HepG2 (cell line): ENCODE measurements around the gene P3R3URF. TPM values are rescaled to one million over a fixed set of nuclear protein-coding genes. Genes with fewer than 3 reads are reported as not detected.
A peak's percentile ranks its signal among the peaks of the same experiment; 100 is the strongest.

Experiments
- ATAC-seq: fragments of 200-7000 bp; cut with Tn5 transposase; 3 replicates; pipeline ENCODE4 v1.9.1; 2020; ENCODE audit warnings: mild to moderate bottlenecking, moderate library complexity
- BruUV-seq: library from RNA; stranded (reverse); fragments of 400-500 nt; replicated peaks from 2 replicates; lab custom pipeline; 2021; lab: Mats Ljungman, UMichigan
- CTCF ChIA-PET: fragments of 300-600 bp; formaldehyde crosslinking; extraction: SDS; loops from one replicate; lab custom pipeline; 2021; ENCODE audit warnings: low total read pairs, inconsistent platforms, low intra/inter-chr PET ratio; lab: Yijun Ruan, JAX
- POLR2A ChIA-PET: fragments of 350-600 bp; sonication (Branson Sonifier 250); formaldehyde crosslinking; loops from one replicate; lab custom pipeline; 2020; ENCODE audit warnings: antibody characterized with exemption, inconsistent platforms; lab: Yijun Ruan, JAX
- DNase-seq: peaks from one replicate; pipeline ENCODE4 v3.0.0-alpha.2; 2015; ENCODE audit warnings: low spot score
- FAIRE-seq: peaks from 3 replicates; lab custom pipeline; 2011; peaks lifted over from hg19 to GRCh38; lab: Jason Lieb, UNC
- H2AFZ ChIP-seq: one replicate; pipeline ENCODE4 v1.6.1; 2011; ENCODE audit warnings: low read length, inconsistent platforms
- H3K27ac ChIP-seq: fragments of 300-600 bp; 3 replicates; pipeline ENCODE4 v1.8.0; 2011; ENCODE audit warnings: mixed run types, mild to moderate bottlenecking, mixed read lengths, low read length, inconsistent platforms; ENCODE audit not compliant: insufficient read depth; ENCODE audit errors: extremely low read length
- H3K27me3 ChIP-seq, 2 experiments: fragments of 200-600 bp in 1 of 2; 2 replicates in 1 of 2; 3 replicates in 1 of 2; pipeline versions ENCODE4 v1.6.0 to v1.8.0; 2011; ENCODE audit warnings: low read length in 2 of 2, mild to moderate bottlenecking in 2 of 2, moderate library complexity in 2 of 2, inconsistent platforms in 1 of 2; ENCODE audit not compliant: insufficient read depth in 2 of 2, control insufficient read depth in 1 of 2
- H3K36me3 ChIP-seq, 2 experiments: fragments of 200-600 bp in 1 of 2; replicated peaks in 1 of 2; 2 replicates in 1 of 2; 3 replicates in 1 of 2; pipeline versions ENCODE4 v1.5.1 to v1.8.0; 2011; ENCODE audit warnings: low read length in 2 of 2, inconsistent platforms in 1 of 2; ENCODE audit not compliant: insufficient read depth in 2 of 2, control insufficient read depth in 1 of 2
- H3K4me1 ChIP-seq: 2 replicates; pipeline ENCODE4 v1.5.1; 2012; ENCODE audit warnings: low read length, inconsistent platforms; ENCODE audit not compliant: insufficient read depth
- H3K4me2 ChIP-seq: 2 replicates; pipeline ENCODE4 v1.6.0; 2011; ENCODE audit warnings: low read depth, low read length, inconsistent platforms
- H3K4me3 ChIP-seq, 3 experiments: fragments of 200-600 bp in 1 of 3; sonication (generic), shearing (Covaris generic) in 1 of 3; replicated peaks in 1 of 3; 2 replicates each; pipeline ENCODE4 v1.5.1; 2011 to 2016; ENCODE audit warnings: low read length in 3 of 3, inconsistent platforms in 2 of 3, low read depth in 2 of 3, mild to moderate bottlenecking in 2 of 3, control low read depth in 1 of 3, mixed read lengths in 1 of 3; ENCODE audit not compliant: insufficient read depth in 1 of 3
- H3K79me2 ChIP-seq: one replicate; pipeline ENCODE4 v1.6.1; 2011; ENCODE audit warnings: low read length, inconsistent platforms; ENCODE audit not compliant: insufficient read depth
- H3K9ac ChIP-seq: 2 replicates; pipeline ENCODE4 v1.6.0; 2011; ENCODE audit warnings: mild to moderate bottlenecking, low read depth, low read length, inconsistent platforms; ENCODE audit not compliant: insufficient read depth
- H3K9me3 ChIP-seq: 2 replicates; pipeline ENCODE4 v1.5.1; 2012; ENCODE audit warnings: mild to moderate bottlenecking, low read length
- H4K20me1 ChIP-seq: 2 replicates; pipeline ENCODE4 v1.6.0; 2011; ENCODE audit warnings: inconsistent platforms, mild to moderate bottlenecking, low read length, moderate library complexity; ENCODE audit not compliant: insufficient read depth
- CBX5 ChIP-seq: sonication (generic); formaldehyde crosslinking; IDR thresholded peaks from 2 replicates; pipeline ENCODE4 v1.4.0; 2020; ENCODE audit warnings: missing genetic modification reagents, borderline replicate concordance
- HOXA3 ChIP-seq: sonication (generic); formaldehyde crosslinking; IDR thresholded peaks from 2 replicates; pipeline ENCODE4 v1.5.0; 2020; ENCODE audit warnings: missing genetic modification reagents
- KDM6A ChIP-seq: IDR thresholded peaks from 2 replicates; pipeline ENCODE4 v1.6.1; 2016; ENCODE audit warnings: low read depth
- PAXIP1 ChIP-seq: sonication (generic); formaldehyde crosslinking; conservative IDR thresholded peaks from 2 replicates; pipeline ENCODE4 v1.4.0; 2020; ENCODE audit warnings: mild to moderate bottlenecking, missing genetic modification reagents, moderate library complexity
- RAD51 ChIP-seq: fragments of 450-650 bp; IDR thresholded peaks from 2 replicates; pipeline ENCODE4 v1.6.1; 2016; ENCODE audit warnings: borderline replicate concordance
- SMAD1 ChIP-seq: sonication (generic); formaldehyde crosslinking; IDR thresholded peaks from 2 replicates; pipeline ENCODE4 v1.4.0; 2020; ENCODE audit warnings: missing genetic modification reagents, low read depth, mild to moderate bottlenecking, borderline replicate concordance
- TEF ChIP-seq: sonication (generic); formaldehyde crosslinking; IDR thresholded peaks from 2 replicates; pipeline ENCODE4 v1.5.0; 2020; ENCODE audit warnings: missing genetic modification reagents
- ZNF567 ChIP-seq: sonication (generic); formaldehyde crosslinking; IDR thresholded peaks from 2 replicates; pipeline ENCODE4 v1.8.1; 2023; ENCODE audit warnings: mild to moderate bottlenecking, missing genetic modification reagents, borderline replicate concordance
- ZNF710 ChIP-seq: sonication (generic); formaldehyde crosslinking; IDR thresholded peaks from 2 replicates; pipeline ENCODE4 v1.5.0; 2020; ENCODE audit warnings: mild to moderate bottlenecking, missing genetic modification reagents, borderline replicate concordance
- ZNF776 ChIP-seq: sonication (generic); formaldehyde crosslinking; IDR thresholded peaks from 2 replicates; pipeline ENCODE4 v1.4.0; 2020; ENCODE audit warnings: mild to moderate bottlenecking, missing genetic modification reagents
- WGBS: methylation state at CpG from one replicate; pipeline ENCODE4 v1.1.6; 2017; ENCODE audit warnings: low lambda C conversion rate; 5-methylcytosine and 5-hydroxymethylcytosine counted together
- in situ Hi-C: cut with HindIII; loops from 2 replicates; pipeline ENCODE4 v1.10.0; 2017; ENCODE audit warnings: low pct_unique_long_range_greater_than_20kb; ENCODE audit not compliant: extremely low pct_ligation_motif_present
- intact Hi-C: fragments of 100-400 bp; cut with micrococcal nuclease; formaldehyde crosslinking; loops from one replicate; pipeline ENCODE4 v1.10.0; 2022; ENCODE audit not compliant: unreplicated experiment
- polyA plus RNA-seq, 8 experiments: library from polyadenylated mRNA; depleted of rRNA in 3 of 8; stranded (reverse) in 7 of 8; unstranded in 1 of 8; fragments of >200 nt; fragmentation: Illumina TruSeq in 4 of 8; extraction: Trizol in 4 of 8; gene quantifications; 2 replicates each; pipeline versions ENCODE4 v1.2.1 to v1.2.3, GENCODE V29; 2011 to 2016; ENCODE audit warnings: low read depth in 4 of 8, missing spikeins in 1 of 8, mixed read lengths in 1 of 8; ENCODE audit not compliant: insufficient read depth in 1 of 8
- total RNA-seq, 5 experiments: library from RNA; depleted of rRNA; stranded (reverse); fragments of >200 nt; fragmentation: Illumina TruSeq; extraction: Trizol; gene quantifications; 2 replicates each; pipeline ENCODE4 v1.2.3, GENCODE V29; 2016; ENCODE audit warnings: low read depth in 1 of 5

The P3R3URF gene
- total and polyA plus RNA-seq, 2 of the 13 experiments (the other 11 are each of a cell fraction or from before 2014, with no cell fraction given): not detected

- TF ChIP-seq CBX5 (CRISPR knock-in tag): peak; percentile 82; the same call in 1 of the 2 replicates
- TF ChIP-seq RAD51: no peak
- peak; percentile 87; the same call in 1 of the 2 replicates for TF ChIP-seq TEF (CRISPR knock-in tag)
- peak; percentile 94; the same call in 1 of the 2 replicates for TF ChIP-seq SMAD1 (CRISPR knock-in tag)
Measured at GRCh38 chr1:46132529-46133180, 43.6 kb downstream of the P3R3URF start, which contains the start of gene PIK3R3 (continued).

- ATAC-seq (peak; percentile 21), FAIRE-seq (no peak), DNase-seq (no peak)
- intact Hi-C loops (no loop called here), in situ Hi-C loops (no loop called here)
- peak overlapping the region; percentile 81 for H3K27ac ChIP-seq
- H3K9ac ChIP-seq: peak overlapping the region; percentile 72
- peaks cover 2 to 14% of the 10 kb centered on the region in 2 experiments; a peak in 3 of 5 replicates for H3K27me3 ChIP-seq
- no peaks in the 10 kb centered on the region for H3K9me3 ChIP-seq
- H3K4me3 ChIP-seq: peak overlapping the region; percentile 54 to 74 (median 70)
- H3K36me3 ChIP-seq: no peaks in the 10 kb centered on the region
- ChIA-PET POLR2A (interaction anchor here (0.7 to 1.3 kb wide), 6 partner anchors 8 to 115 kb away, joined by 3 to 6 read pairs (median 4); partner anchors contain the start of gene POMGNT1), CTCF (no interaction called here)
- TSS peak; percentile 75 for BruUV-seq
- 2% methylated on average over 36 of the region's 38 CpGs for WGBS
- H3K4me2 ChIP-seq: peak overlapping the region; percentile 87
- H3K79me2 ChIP-seq: peaks cover 4% of the 10 kb centered on the region
- peaks cover 24% of the 10 kb centered on the region for H3K4me1 ChIP-seq
- H4K20me1 ChIP-seq: no peaks in the 10 kb centered on the region
- H2AFZ ChIP-seq: peak overlapping the region; percentile 46
- TF ChIP-seq ZNF776 (CRISPR knock-in tag) (no peak), PAXIP1 (CRISPR knock-in tag) (no peak), HOXA3 (CRISPR knock-in tag) (peak; percentile 44; the same call in 1 of the 2 replicates), ZNF710 (CRISPR knock-in tag) (peak; percentile 73; the same call in 1 of the 2 replicates), KDM6A (CRISPR knock-in tag) (0 out of 2 replicates have a peak, but pooled peaks have one; percentile 0), ZNF567 (0 out of 2 replicates have a peak, but pooled peaks have one; percentile 11)
Measured at GRCh38 chr1:46131712-46132528, 44.4 kb downstream of the P3R3URF start.
